GM20000 (cell line): Measurements from ENCODE around the gene BIRC7.

Experiments used
- DNase-seq: peaks from one replicate; pipeline ENCODE4 v3.0.0; 2012; ENCODE audit warnings: low spot score
- CTCF ChIP-seq: IDR thresholded peaks from 2 replicates; pipeline ENCODE4 v1.5.1; 2012; ENCODE audit warnings: mild to moderate bottlenecking, control low read depth; ENCODE audit errors: extremely low read depth, missing control alignments

The BIRC7 gene

DNA sequence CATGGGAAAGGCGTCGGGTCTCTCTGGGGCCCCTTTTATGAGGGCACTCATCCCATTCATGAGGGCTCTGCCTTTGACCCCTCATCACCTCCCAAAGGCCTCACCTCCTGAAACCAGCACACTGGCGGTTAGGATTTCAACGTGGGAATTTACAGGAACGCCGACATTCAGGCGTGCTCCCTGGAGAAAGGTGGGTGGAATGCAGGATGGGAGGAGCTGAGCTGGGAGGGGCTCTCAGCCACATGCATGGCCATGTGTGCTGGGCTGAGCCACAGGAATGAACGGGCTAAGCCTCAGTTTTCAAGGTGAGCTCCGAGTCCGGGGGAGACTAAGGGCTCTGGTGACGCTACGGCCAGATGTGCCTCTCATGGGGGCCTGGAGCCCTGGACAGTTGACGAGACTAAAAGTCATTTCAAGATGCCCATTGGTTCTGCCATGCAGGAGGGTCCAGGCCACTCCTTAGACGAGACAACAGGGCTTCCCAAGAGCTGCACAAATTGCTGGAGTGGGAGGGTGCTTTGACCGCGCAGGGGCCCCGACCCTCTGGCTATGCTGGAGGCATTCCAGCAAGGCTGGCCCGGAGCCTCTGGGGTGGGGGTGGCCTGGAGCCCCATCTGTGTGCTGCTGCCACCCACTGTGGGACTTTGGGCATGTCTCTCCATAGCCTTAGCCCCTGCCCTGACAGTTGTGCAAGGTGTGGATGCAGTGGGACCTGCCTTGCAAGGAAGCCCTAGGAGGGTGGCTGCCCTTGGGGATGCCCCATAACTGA is 33.1 kb downstream of the BIRC7 start:
- no peak for TF ChIP-seq CTCF
- DNase-seq, result no peak

GRCh38 chr20:63269724-63270123 is 34.0 kb downstream of the BIRC7 start:
- TF ChIP-seq CTCF, result no peak
- no peak for DNase-seq

- no peak for DNase-seq
- TF ChIP-seq CTCF, result no peak
Measured at GRCh38 chr20:63270606-63271325, 35.1 kb downstream of the BIRC7 start.

DNA sequence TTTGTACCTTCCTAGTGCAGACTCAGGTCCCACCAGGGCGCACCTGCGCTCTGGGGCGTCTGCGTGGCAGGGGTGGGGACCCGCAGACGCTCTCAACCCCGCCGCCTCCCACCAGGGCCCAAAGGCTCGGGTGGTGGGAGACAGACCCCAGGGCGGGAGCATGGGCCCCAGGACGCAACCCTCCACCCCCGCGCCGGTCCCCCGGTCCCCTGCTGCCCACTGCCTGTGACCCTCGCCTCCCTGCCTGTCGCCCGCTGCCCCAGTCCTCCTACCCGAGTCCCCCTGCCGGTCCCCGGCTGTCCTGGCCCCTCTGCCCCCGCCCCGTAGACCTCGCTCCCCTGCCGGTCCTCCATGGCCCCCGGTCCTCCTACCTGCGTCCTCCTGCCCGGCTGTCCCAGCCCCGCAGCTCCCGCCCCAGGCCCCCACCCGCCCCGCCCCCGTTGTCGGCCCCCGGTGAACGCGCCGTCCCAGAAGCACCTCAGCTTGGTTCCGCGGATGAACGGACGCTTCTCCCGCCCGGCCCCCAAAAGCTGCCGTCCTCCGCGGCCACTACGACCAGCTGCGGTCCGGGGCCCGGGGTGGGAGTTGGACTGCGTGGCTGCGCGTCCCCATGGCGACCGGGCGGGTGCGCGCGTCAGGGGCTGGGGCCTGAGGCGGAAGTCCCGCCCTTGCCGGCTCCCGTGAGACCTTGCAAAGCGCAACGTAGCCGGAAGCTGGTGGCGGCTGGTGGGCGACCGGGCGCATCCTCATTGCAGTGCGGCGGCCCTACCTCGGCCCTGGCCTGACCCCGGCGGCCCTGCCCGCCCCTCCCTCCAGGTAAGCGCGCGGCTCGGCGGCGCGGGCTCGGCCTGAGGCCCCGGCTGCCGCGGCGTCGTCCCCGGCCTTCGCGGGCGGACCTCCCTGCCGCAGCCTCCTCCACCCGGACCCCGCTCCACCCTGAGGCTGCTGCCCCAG is 36.7 kb downstream of the BIRC7 start, which contains the start of gene ARFGAP1:
ARFGAP1 (plus strand) TSS at position 709 of the 954 bp plus-strand sequence. CDS start 2,768 bp downstream, outside the sequence.
- DNase-seq, result peak; percentile 100
- TF ChIP-seq CTCF, result no peak

- no peak for TF ChIP-seq CTCF
Measured at GRCh38 chr20:63273059-63273579, 37.4 kb downstream of the BIRC7 start.

GRCh38 chr20:63273635-63274380 is 38.1 kb downstream of the BIRC7 start:
- no peak for DNase-seq
- TF ChIP-seq CTCF, result no peak

More at GRCh38 chr20:63273059-63273579, 37.4 kb downstream of the BIRC7 start:
- no peak for DNase-seq
